Activated CD4-positive, CD25-positive, alpha-beta regulatory T cell treated with anti-CD3 and anti-CD28 coated beads, Interleukin-2, amount 50 U/mL, for 24 hours (primary cell): Measurements from ENCODE around the gene CHRNA4.
A peak's percentile ranks its signal among the peaks of the same experiment; 100 is the strongest.

Source experiments
- ATAC-seq, 2 donors: fragments of 150-1000 bp; cut with Tn5 transposase; one replicate each; pipeline ENCODE4 v1.10.0; 2021; ENCODE audit warnings: mild to moderate bottlenecking in 1 of 2, moderate library complexity in 1 of 2

The CHRNA4 gene

GRCh38 chr20:63362436-63363009, 1.4 kb upstream of the CHRNA4 start:
- ATAC-seq = no peak

GRCh38 chr20:63361519-63362435, 628 bp upstream of the CHRNA4 start:
- peak in 1 of 2 donors; percentile 13 for ATAC-seq

GRCh38 chr20:63359937-63360849, 956 bp downstream of the CHRNA4 start:
- no peak for ATAC-seq

- no peak for ATAC-seq
Observed at GRCh38 chr20:63359164-63359934, 1.8 kb downstream of the CHRNA4 start.

GRCh38 chr20:63357921-63358905, 2.9 kb downstream of the CHRNA4 start:
- ATAC-seq = no peak

- ATAC-seq = no peak
Observed at GRCh38 chr20:63356931-63357879, 3.9 kb downstream of the CHRNA4 start.

- ATAC-seq = no peak
Observed at GRCh38 chr20:63356511-63356910, 4.6 kb downstream of the CHRNA4 start.

- ATAC-seq = no peak
Observed at GRCh38 chr20:63355781-63356295, 5.3 kb downstream of the CHRNA4 start.

- ATAC-seq = no peak
Observed at GRCh38 chr20:63354636-63355350, 6.4 kb downstream of the CHRNA4 start.

- no peak for ATAC-seq
Observed at GRCh38 chr20:63352811-63353221, 8.3 kb downstream of the CHRNA4 start.

GRCh38 chr20:63351811-63352591, 9.1 kb downstream of the CHRNA4 start:
- no peak for ATAC-seq

GRCh38 chr20:63351326-63351700, 9.8 kb downstream of the CHRNA4 start:
- no peak for ATAC-seq

GRCh38 chr20:63350597-63351325, 10.4 kb downstream of the CHRNA4 start:
- ATAC-seq = no peak

GRCh38 chr20:63350196-63350595, 11.0 kb downstream of the CHRNA4 start:
- no peak for ATAC-seq

GRCh38 chr20:63349516-63349895, 11.6 kb downstream of the CHRNA4 start:
- no peak for ATAC-seq

GRCh38 chr20:63348828-63349515, 12.2 kb downstream of the CHRNA4 start:
- no peak for ATAC-seq
